ENCODE data around the gene UGP2. TPM values are rescaled to one million over a fixed set of nuclear protein-coding genes. Genes with fewer than 3 reads are reported as not detected.
A peak's percentile ranks its signal among the peaks of the same experiment; 100 is the strongest.

The UGP2 gene
- total RNA-seq, 2 donors from 2014 or later: 85.9 to 90.8 TPM

DNA sequence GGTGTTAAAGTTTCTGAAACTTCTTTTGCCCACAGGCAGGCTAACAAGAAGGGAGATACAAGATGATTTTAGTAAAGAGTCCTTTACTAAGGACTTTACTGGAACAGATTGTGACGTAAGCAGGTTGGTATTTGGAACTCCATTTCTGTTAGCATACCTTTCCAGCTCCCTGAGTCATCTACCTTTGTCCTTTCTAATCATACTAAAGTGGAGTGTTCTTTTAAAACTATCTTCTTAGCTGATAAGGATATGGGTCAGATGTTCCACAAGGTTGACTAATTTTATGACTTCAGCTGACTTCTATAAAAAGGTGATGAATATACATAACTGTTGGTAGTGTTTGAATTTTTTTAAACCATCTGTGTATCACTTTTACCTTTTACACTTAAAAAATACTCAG, 21.1 kb downstream of the UGP2 start:
- Mint-ChIP-seq H3K4me3 (no peak overlapping the region), H3K27me3 (no peaks in the 10 kb centered on the region), H3K36me3 (peaks cover 9% of the 10 kb centered on the region), H3K9me3 (no peaks in the 10 kb centered on the region), H3K4me1 (ENCODE audit: low read depth in 2 of 2) (peaks cover 18 to 19% of the 10 kb centered on the region in 2 donors), H3K27ac (peak overlapping the region in 1 of 2 donors; percentile 54)
- DNase-seq (ENCODE audit: low spot score): no peak
- no peak for ATAC-seq

DNA sequence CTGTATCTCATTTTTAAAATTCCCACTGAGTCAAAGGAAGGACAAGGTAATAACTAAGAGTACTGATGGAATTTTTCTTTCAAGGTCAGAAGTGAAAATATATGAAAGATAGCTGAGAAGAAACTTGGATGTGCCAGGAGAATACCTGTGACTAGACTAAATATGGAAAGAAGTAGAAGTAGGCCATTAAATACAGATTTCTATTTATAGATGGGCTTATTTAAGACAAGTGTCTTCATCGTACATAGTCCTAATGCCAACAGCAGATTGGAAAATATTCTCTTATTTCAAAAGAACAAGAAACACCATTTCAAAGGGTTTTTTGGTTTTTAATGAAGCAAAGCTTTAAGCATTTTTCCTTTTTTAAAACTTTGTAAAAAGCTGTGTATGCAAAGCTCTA, 22.0 kb downstream of the UGP2 start:
- H3K4me3 Mint-ChIP-seq: no peak overlapping the region
- DNase-seq (ENCODE audit: low spot score) (no peak), ATAC-seq (no peak)
- no peaks in the 10 kb centered on the region for H3K9me3 Mint-ChIP-seq
- H3K27me3 Mint-ChIP-seq: no peaks in the 10 kb centered on the region
- H3K27ac Mint-ChIP-seq: peak overlapping the region; percentile 6 to 37
- H3K4me1 Mint-ChIP-seq (ENCODE audit: low read depth in 2 of 2): peaks cover 15 to 18% of the 10 kb centered on the region in 2 donors
- peaks cover 9% of the 10 kb centered on the region for H3K36me3 Mint-ChIP-seq

DNA sequence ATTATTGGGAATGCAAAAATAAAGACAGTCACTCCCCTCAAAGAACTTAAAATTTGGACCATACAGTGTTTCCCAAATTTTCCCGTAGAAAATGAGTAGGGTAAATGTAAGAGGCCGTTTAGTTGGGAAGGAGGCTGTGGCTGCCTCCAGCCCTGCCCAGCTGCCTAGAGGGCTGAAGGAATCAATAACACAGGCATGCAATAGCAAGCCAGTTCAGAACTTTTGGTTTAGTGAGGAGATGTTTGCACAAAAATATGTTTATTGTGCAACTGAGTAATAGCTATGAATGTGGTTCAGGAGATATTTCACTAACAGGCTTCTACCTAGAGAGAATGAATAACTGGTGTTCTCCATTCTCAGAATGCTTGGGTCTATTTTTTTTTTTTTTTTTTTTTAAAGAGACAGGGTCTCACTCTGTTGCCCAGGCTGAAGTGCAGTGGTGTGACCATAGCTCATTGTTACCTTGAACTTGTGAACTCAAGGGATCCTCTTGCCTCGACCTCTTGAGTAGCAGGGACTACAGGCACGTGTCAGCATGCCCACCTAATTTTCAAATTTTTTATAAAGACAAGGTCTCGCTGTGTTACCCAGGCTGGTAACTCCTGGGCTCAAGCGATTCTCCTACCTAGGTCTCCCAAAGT, 23.6 kb downstream of the UGP2 start:
- Mint-ChIP-seq H3K27me3 (no peaks in the 10 kb centered on the region), H3K4me3 (no peak overlapping the region), H3K36me3 (peaks cover 9% of the 10 kb centered on the region), H3K9me3 (no peaks in the 10 kb centered on the region), H3K4me1 (ENCODE audit: low read depth in 2 of 2) (peaks cover 15 to 18% of the 10 kb centered on the region in 2 donors), H3K27ac (peak overlapping the region in 1 of 2 donors; percentile 54)
- no peak for ATAC-seq
- no peak for DNase-seq (ENCODE audit: low spot score)

DNA sequence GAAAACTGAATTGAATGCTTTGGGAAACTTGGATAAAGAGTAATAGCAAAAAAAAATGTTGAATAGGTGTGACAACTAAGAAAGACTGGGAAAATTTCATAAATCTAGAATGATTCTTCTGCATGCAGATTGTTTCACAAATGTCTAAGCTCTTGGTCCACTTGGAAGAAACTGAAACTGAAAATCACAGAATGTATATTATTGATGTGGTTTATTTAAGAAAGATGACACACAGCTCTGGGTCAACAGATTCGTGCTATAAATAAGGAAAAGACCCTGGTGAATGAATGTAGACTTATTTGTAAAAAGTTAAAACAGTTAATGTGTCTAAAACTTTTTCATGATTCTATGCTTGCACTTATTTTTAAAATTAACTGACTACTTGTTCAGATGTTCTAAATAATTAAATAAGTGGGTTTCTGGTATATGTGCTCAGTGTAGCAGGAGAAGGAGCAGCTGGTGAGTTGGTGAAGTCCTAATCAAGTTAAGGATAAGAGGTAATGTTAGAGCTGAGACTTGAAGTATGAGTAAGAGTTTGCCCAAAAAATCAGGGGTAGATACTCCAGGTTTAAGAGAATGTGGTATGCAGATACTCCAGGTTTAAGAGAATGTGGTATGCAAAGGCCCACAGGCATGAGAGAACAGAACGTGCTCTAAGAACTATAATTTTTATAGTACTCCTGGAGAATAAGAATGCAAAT, 24.5 kb downstream of the UGP2 start:
- H3K4me1 Mint-ChIP-seq (ENCODE audit: low read depth in 2 of 2): peaks cover 14 to 16% of the 10 kb centered on the region in 2 donors
- peak overlapping the region; percentile 30 to 72 for H3K27ac Mint-ChIP-seq
- ATAC-seq (no peak), DNase-seq (ENCODE audit: low spot score) (no peak)
- no peaks in the 10 kb centered on the region for H3K27me3 Mint-ChIP-seq
- H3K9me3 Mint-ChIP-seq: no peaks in the 10 kb centered on the region
- no peak overlapping the region for H3K4me3 Mint-ChIP-seq
- H3K36me3 Mint-ChIP-seq: peaks cover 9% of the 10 kb centered on the region

DNA sequence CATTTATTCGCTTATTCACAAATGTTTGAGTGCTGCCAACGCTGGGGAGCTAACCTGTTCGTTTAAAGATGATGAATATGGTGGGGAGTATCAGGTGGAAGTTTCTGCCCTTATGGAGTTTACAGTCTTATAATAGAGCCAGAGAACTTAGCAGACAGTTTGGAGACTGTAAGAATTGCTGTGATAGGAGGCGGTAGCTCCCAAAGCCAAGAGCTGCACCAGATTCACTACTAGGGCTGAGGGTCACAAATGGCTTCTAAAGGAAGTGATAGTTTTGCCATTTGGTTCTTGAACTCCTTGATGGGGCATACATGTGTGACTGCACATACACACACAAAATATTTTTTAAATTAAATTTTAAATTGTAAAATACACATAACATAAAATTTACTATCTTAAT, 29.0 kb downstream of the UGP2 start:
- Mint-ChIP-seq H3K4me1 (ENCODE audit: low read depth in 2 of 2) (peaks cover 34 to 36% of the 10 kb centered on the region in 2 donors), H3K36me3 (peaks cover 6% of the 10 kb centered on the region)

DNA sequence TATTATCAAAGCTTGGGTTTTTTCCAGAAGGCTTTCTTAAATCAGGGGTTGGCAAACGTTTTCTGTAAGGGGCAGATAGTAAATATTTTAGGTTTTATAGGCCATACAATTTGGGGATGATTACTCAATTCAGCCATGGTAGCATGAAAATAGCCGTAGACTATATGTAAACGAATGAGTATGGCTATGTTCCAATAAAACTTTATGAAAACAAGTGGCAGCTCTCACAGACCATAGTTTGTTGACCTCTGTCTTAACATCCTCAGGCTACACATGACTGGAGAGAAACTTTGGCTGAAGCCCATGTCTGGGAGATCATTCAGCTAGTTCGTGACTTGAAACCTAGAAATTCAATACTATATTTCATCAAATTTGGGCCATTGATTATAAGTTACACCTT, 30.2 kb downstream of the UGP2 start:
- Mint-ChIP-seq H3K4me1 (ENCODE audit: low read depth in 2 of 2) (peaks cover 34 to 36% of the 10 kb centered on the region in 2 donors), H3K27ac (no peak overlapping the region)
- ATAC-seq: no peak

More for the DNA sequence above, 29.0 kb downstream of the UGP2 start:
- Mint-ChIP-seq H3K27me3 (no peaks in the 10 kb centered on the region), H3K9me3 (no peaks in the 10 kb centered on the region), H3K27ac (no peak overlapping the region), H3K4me3 (no peak overlapping the region)
- DNase-seq (ENCODE audit: low spot score) (no peak), ATAC-seq (no peak)

DNA sequence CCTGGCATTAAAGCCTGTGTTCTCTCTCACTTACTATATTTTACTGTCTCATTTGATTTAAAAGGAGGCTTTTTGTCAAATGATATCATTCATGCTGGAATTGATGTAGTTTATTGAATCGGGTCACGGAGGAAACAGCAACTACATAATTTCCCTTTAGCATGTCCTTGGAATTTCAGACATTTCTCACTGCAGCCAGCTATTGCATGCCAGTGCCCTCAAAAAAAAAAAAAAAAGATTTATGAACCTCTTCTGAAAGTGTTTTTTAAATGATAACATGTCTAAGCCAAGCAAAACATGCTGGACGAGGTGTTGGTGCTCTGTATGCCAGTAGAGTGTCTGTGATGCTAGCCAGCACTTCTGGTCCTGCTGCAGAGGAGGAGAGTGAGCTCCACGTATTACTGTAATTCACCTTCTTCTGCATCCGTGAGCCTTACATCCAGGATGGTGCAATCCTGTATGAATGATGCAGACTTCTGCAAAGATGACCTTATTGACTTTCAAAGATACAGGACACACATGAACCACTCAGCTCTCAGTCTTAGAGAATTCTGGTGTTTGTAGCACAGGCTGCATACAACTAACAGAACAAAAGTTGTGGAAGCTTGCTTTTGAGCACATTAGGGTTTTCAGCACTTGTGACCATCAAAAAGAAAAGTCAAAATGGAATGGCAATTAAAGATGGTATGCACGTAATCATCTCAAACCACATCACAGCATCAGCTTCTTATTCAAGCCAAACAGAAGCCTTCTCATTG, 31.1 kb downstream of the UGP2 start:
- Mint-ChIP-seq H3K4me1 (ENCODE audit: low read depth in 2 of 2) (peaks cover 38 to 40% of the 10 kb centered on the region in 2 donors), H3K27me3 (no peaks in the 10 kb centered on the region), H3K4me3 (no peak overlapping the region), H3K36me3 (peaks cover 6% of the 10 kb centered on the region), H3K9me3 (no peaks in the 10 kb centered on the region), H3K27ac (no peak overlapping the region)
- ATAC-seq (no peak), DNase-seq (ENCODE audit: low spot score) (no peak)

More for the DNA sequence above, 30.2 kb downstream of the UGP2 start:
- no peak overlapping the region for H3K4me3 Mint-ChIP-seq
- H3K36me3 Mint-ChIP-seq: peaks cover 6% of the 10 kb centered on the region
- H3K27me3 Mint-ChIP-seq: no peaks in the 10 kb centered on the region
- no peaks in the 10 kb centered on the region for H3K9me3 Mint-ChIP-seq
- DNase-seq (ENCODE audit: low spot score): no peak

DNA sequence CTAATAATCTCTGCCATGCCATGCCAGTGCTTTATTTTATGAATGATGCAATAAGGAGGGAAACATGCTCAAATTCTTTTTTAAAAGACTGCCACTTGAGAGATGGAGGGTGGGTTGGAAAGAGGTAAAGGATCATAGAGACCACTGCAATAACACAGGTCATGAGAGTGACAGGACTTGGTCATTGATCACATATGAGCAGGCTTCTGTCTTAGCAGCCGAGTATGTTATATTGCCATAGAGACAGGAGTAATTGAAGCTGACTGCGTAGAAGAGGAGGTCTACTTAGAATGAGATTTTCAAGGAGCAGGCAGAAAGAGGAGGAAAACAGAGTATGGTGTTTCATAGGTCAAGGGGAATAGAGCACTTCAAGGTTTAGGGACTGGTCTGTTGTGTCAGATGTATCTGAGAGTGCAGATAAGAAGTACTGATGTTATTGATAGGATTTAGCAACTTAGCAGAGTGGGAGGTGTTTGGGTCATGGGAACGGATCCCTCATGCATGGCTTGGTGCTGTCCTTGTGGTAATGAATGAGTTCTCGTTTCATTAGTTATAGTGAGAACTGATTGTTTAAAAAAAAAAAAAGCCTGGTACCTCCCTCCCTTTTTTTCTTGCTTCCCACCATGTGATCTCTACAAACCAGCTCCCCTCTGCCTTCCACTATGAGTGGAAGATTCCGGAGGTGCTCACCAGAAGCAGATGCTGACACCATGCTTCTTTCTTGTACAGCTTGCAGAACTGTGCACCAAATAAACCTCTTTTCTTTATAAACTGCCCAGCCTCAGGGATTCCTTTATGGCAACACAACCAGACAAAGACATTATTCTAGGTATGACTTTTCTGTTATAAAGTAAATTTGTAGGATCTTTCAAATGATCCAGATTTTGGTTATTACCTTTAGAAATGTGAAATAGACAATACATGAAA, 32.8 kb downstream of the UGP2 start:
- no peaks in the 10 kb centered on the region for H3K27me3 Mint-ChIP-seq
- DNase-seq (ENCODE audit: low spot score) (no peak), ATAC-seq (no peak)
- peak overlapping the region in 1 of 2 donors; percentile 60 for H3K27ac Mint-ChIP-seq
- peaks cover 38 to 40% of the 10 kb centered on the region in 2 donors for H3K4me1 Mint-ChIP-seq (ENCODE audit: low read depth in 2 of 2)
- peaks cover 6% of the 10 kb centered on the region for H3K36me3 Mint-ChIP-seq
- H3K9me3 Mint-ChIP-seq: no peaks in the 10 kb centered on the region
- no peak overlapping the region for H3K4me3 Mint-ChIP-seq

DNA sequence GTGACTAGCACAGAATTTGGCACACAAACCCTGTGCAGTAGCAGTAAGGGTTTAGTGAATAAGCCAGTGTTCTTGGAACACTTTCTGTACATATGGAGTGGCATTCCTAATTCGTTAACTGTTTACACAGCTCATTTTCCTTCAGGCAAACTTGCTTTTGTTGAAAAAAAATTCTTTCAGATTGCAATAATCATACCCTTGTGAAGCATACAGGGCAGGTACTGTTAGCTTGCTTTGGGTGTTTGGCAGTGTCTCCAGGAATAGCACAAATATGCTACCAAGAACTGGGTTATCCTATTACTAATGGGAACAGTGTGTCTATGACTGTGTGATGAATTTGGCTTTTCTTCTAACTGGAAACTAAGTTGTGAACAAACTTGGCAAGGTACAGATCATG, 33.4 kb downstream of the UGP2 start:
- peak overlapping the region; percentile 60 to 74 for H3K27ac Mint-ChIP-seq
- H3K36me3 Mint-ChIP-seq: peaks cover 6% of the 10 kb centered on the region
- H3K27me3 Mint-ChIP-seq: no peaks in the 10 kb centered on the region
- ATAC-seq: no peak
- DNase-seq (ENCODE audit: low spot score): no peak
- H3K9me3 Mint-ChIP-seq: no peaks in the 10 kb centered on the region
- H3K4me1 Mint-ChIP-seq (ENCODE audit: low read depth in 2 of 2): peaks cover 38 to 41% of the 10 kb centered on the region in 2 donors
- no peak overlapping the region for H3K4me3 Mint-ChIP-seq

DNA sequence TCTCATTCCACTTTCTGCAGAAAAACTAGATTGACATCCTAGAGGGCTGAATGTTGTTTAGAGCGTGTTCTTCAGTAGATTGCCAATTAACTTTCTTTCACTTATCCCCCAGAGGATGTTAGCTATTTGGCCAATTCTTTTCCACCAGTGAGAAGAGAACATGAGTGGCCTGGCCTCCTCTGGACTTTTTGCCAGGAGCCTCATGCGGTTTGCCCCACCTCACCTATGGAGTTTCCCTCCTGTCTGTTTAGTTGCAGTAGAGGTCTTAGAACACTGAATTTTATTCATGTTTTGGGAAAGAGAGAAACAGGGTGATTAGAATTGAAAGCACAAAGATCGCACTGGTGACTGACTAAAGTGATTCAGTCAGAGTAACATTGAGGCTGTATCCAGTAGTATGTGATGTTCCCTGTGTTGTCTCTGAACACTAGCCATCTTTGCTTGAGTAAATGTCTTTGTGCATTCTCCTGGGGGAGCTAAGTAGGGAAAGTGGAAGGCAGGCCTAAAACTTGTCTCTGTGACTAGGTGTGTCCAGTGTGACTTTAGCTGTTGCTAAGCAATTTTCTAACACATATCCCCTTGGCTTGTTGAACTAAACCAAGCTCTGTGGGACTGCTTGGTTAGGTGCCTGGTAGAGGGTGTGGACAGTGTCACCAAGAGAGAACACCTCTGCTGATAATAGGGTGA, 34.0 kb downstream of the UGP2 start:
- Mint-ChIP-seq H3K27me3 (no peaks in the 10 kb centered on the region), H3K4me3 (peak overlapping the region; percentile 8), H3K36me3 (peaks cover 6% of the 10 kb centered on the region), H3K27ac (peak overlapping the region; percentile 60 to 74), H3K4me1 (ENCODE audit: low read depth in 2 of 2) (peaks cover 42 to 47% of the 10 kb centered on the region in 2 donors), H3K9me3 (no peaks in the 10 kb centered on the region)
- peak; percentile 51 to 52 for ATAC-seq
- no peak for DNase-seq (ENCODE audit: low spot score)

DNA sequence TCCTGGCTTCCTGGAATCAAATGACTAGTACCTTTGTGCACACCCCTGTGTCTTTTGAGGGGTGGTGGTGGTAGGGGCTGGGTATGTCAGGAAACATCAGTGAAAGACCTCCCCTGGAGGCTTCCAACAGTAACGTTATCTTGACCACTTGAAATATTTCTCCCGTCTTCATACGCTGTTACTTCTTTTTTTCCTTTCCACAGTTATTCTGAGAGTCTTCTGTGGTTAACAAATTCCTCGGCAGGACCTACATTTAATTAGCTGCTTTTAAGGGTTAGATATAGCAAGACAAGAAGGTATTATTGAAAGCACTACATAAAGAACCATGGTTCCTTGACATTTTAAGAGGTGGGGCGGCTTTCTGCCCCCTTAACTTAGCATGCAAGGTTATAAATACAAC, 34.6 kb downstream of the UGP2 start:
- no peaks in the 10 kb centered on the region for H3K27me3 Mint-ChIP-seq
- H3K4me3 Mint-ChIP-seq: no peak overlapping the region
- peaks cover 6% of the 10 kb centered on the region for H3K36me3 Mint-ChIP-seq
- H3K27ac Mint-ChIP-seq: peak overlapping the region; percentile 60 to 74
- DNase-seq (ENCODE audit: low spot score): no peak
- H3K4me1 Mint-ChIP-seq (ENCODE audit: low read depth in 2 of 2): peaks cover 44 to 53% of the 10 kb centered on the region in 2 donors
- no peaks in the 10 kb centered on the region for H3K9me3 Mint-ChIP-seq
- peak; percentile 20 to 46 for ATAC-seq

DNA sequence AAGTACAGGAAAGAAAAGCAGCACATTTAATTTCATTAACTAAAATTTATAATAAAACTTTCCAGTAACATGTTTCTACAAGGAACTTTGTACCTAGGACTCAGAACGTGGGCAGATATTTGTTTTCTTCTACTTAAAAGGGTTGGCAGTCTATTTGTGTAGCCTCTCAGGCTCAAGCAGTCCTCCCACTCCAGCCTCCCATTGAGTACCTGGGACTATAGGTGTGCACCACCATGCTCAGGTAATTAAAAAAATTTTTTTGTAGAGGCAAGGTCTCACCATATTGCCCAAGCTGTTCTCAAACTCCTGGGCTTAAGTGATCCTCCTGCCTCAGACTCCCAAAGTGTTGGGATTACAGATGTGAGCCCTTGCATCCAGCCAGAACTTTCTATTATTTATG, 36.8 kb downstream of the UGP2 start:
- H3K4me1 Mint-ChIP-seq (ENCODE audit: low read depth in 2 of 2): peaks cover 39 to 57% of the 10 kb centered on the region in 2 donors
- peaks cover 7% of the 10 kb centered on the region for H3K36me3 Mint-ChIP-seq
- H3K9me3 Mint-ChIP-seq: no peaks in the 10 kb centered on the region
- ATAC-seq (no peak), DNase-seq (ENCODE audit: low spot score) (no peak)
- no peak overlapping the region for H3K27ac Mint-ChIP-seq
- no peaks in the 10 kb centered on the region for H3K27me3 Mint-ChIP-seq
- no peak overlapping the region for H3K4me3 Mint-ChIP-seq
